K562 (cell line): ENCODE results near the gene CCT5. TPM values are rescaled to one million over a fixed set of nuclear protein-coding genes. Genes with fewer than 3 reads are reported as not detected.

ENCODE experiments used
- ARID2 ChIP-seq: fragments of 450-650 bp; IDR thresholded peaks from 2 replicates; pipeline ENCODE4 v1.6.1; 2017; ENCODE audit warnings: antibody characterized with exemption, mild to moderate bottlenecking
- CBX5 ChIP-seq: IDR thresholded peaks from 2 replicates; pipeline ENCODE4 v1.6.1; 2014; ENCODE audit warnings: low read depth, borderline replicate concordance
- EWSR1 ChIP-seq: fragments of 450-650 bp; IDR thresholded peaks from 2 replicates; pipeline ENCODE4 v1.6.1; 2018; ENCODE audit warnings: borderline replicate concordance, mild to moderate bottlenecking, low read depth, moderate library complexity; ENCODE audit not compliant: partially characterized antibody
- FOXP1 ChIP-seq: sonication (generic); formaldehyde crosslinking; IDR thresholded peaks from 2 replicates; pipeline ENCODE4 v1.8.0; 2022; ENCODE audit warnings: mild to moderate bottlenecking, missing genetic modification reagents
- HOXB6 ChIP-seq: fragments of 250-450 bp; sonication (Bioruptor Pico); IDR thresholded peaks from 2 replicates; pipeline ENCODE4 v1.5.1; 2022; ENCODE audit warnings: mild to moderate bottlenecking, borderline replicate concordance
- MCM3 ChIP-seq: fragments of 450-650 bp; IDR thresholded peaks from 2 replicates; pipeline ENCODE4 v1.6.1; 2016
- MXI1 ChIP-seq: IDR thresholded peaks from 2 replicates; pipeline ENCODE4 v1.6.1; 2011; ENCODE audit warnings: low read depth, mild to moderate bottlenecking, improper control_type of control experiment, low read length
- NELFE ChIP-seq: IDR thresholded peaks from 2 replicates; pipeline ENCODE4 v1.6.1; 2011; ENCODE audit warnings: mild to moderate bottlenecking; ENCODE audit not compliant: insufficient read depth, insufficient read length
- PHB2 ChIP-seq: fragments of 450-650 bp; IDR thresholded peaks from 2 replicates; pipeline ENCODE4 v1.6.1; 2017; ENCODE audit warnings: low read depth
- POLR2G ChIP-seq: fragments of 200-400 bp; formaldehyde crosslinking; IDR thresholded peaks from 2 replicates; pipeline ENCODE4 v1.6.1; 2017; ENCODE audit warnings: low read depth, mild to moderate bottlenecking, antibody characterized with exemption, low read length, moderate library complexity
- SPI1 ChIP-seq: IDR thresholded peaks from 2 replicates; pipeline ENCODE4 v1.6.1; 2011; ENCODE audit warnings: low read depth, low read length, control low read depth, borderline replicate concordance
- ZFP1 ChIP-seq: fragments of 450-650 bp; formaldehyde crosslinking; IDR thresholded peaks from 2 replicates; pipeline ENCODE4 v1.4.0; 2020; ENCODE audit warnings: mild to moderate bottlenecking, mixed read lengths
- ZNF584 ChIP-seq: fragments of 200-800 bp; sonication (Bioruptor generic); IDR thresholded peaks from 2 replicates; pipeline ENCODE4 v1.6.1; 2016; ENCODE audit warnings: low read depth, mild to moderate bottlenecking, missing genetic modification characterization, missing compliant biosample characterization
- ZNF644 ChIP-seq: fragments of 200-800 bp; sonication (Bioruptor generic); IDR thresholded peaks from 2 replicates; pipeline ENCODE4 v1.6.1; 2016; ENCODE audit warnings: low read depth, missing genetic modification characterization, missing compliant biosample characterization
- ZNF764 ChIP-seq: fragments of 250-450 bp; sonication (Bioruptor Pico); IDR thresholded peaks from 2 replicates; pipeline ENCODE4 v1.4.0; 2020; ENCODE audit warnings: low read depth, mild to moderate bottlenecking, moderate library complexity
- polyA plus RNA-seq, 8 experiments: library from polyadenylated mRNA; depleted of rRNA in 4 of 8; stranded (reverse) in 5 of 8; unstranded in 3 of 8; fragments of >200 nt; fragmentation: Nextera tagmentation in 2 of 8; fragmentation: Illumina TruSeq in 1 of 8; extraction: Ambion mirVana in 2 of 8; extraction: Trizol in 1 of 8; gene quantifications; 2 replicates each; pipeline versions ENCODE4 v1.2.1 to v1.2.3, GENCODE V29; 2011 to 2014; ENCODE audit warnings: inconsistent platforms in 1 of 8, missing spikeins in 1 of 8
- total RNA-seq, 7 experiments: library from RNA; depleted of rRNA in 6 of 7; stranded (reverse); fragments of >200 nt in 6 of 7; fragmentation: Illumina TruSeq in 2 of 7; extraction: Trizol in 2 of 7; gene quantifications; 2 replicates each; pipeline versions ENCODE4 v1.2.1 to v1.2.3, GENCODE V29; 2011 to 2021; ENCODE audit warnings: low replicate concordance in 1 of 7
- TF ChIP-seq, protein P1 (sequence below): sonication (generic); formaldehyde crosslinking; IDR thresholded peaks from 2 replicates; pipeline ENCODE4 v1.8.0; 2022; ENCODE audit warnings: mild to moderate bottlenecking, low read depth, missing genetic modification reagents
- TF ChIP-seq, protein P2 (sequence below): sonication (generic); formaldehyde crosslinking; IDR thresholded peaks from 2 replicates; pipeline ENCODE4 v1.8.0; 2022; ENCODE audit warnings: missing genetic modification reagents, mild to moderate bottlenecking, borderline replicate concordance

CCT5 gene
- total and polyA plus RNA-seq, 9 of the 15 experiments (the other 6 are each of a cell fraction or from before 2014, with no cell fraction given), result 782 to 1,606 (median 1,153) TPM

- TF ChIP-seq ZNF644 (tag) (no peak), ZNF584 (no peak), ZFP1 (CRISPR knock-in tag) (no peak), EWSR1 (no peak), CBX5 (no peak), FOXP1 (CRISPR knock-in tag) (no peak), MCM3 (no peak), HOXB6 (CRISPR knock-in tag) (no peak), POLR2G (no peak), PHB2 (no peak), MXI1 (0 out of 2 replicates have a peak, but pooled peaks have one; percentile 25), ARID2 (peak; percentile 33; the same call in 1 of the 2 replicates), ZNF764 (CRISPR knock-in tag) (no peak), SPI1 (0 out of 2 replicates have a peak, but pooled peaks have one; percentile 18), NELFE (no peak)
- TF ChIP-seq, protein P1, sequence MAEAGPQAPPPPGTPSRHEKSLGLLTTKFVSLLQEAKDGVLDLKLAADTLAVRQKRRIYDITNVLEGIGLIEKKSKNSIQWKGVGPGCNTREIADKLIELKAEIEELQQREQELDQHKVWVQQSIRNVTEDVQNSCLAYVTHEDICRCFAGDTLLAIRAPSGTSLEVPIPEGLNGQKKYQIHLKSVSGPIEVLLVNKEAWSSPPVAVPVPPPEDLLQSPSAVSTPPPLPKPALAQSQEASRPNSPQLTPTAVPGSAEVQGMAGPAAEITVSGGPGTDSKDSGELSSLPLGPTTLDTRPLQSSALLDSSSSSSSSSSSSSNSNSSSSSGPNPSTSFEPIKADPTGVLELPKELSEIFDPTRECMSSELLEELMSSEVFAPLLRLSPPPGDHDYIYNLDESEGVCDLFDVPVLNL (CRISPR knock-in tag), result no peak
- TF ChIP-seq, protein P2, sequence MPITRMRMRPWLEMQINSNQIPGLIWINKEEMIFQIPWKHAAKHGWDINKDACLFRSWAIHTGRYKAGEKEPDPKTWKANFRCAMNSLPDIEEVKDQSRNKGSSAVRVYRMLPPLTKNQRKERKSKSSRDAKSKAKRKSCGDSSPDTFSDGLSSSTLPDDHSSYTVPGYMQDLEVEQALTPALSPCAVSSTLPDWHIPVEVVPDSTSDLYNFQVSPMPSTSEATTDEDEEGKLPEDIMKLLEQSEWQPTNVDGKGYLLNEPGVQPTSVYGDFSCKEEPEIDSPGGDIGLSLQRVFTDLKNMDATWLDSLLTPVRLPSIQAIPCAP (CRISPR knock-in tag), result 0 out of 2 replicates have a peak, but pooled peaks have one; percentile 15
These were observed 761 bp downstream of the CCT5 start (continued) for GRCh38 chr5:10250806-10251276.
